ENCODE data around the gene PBX1.

DNA sequence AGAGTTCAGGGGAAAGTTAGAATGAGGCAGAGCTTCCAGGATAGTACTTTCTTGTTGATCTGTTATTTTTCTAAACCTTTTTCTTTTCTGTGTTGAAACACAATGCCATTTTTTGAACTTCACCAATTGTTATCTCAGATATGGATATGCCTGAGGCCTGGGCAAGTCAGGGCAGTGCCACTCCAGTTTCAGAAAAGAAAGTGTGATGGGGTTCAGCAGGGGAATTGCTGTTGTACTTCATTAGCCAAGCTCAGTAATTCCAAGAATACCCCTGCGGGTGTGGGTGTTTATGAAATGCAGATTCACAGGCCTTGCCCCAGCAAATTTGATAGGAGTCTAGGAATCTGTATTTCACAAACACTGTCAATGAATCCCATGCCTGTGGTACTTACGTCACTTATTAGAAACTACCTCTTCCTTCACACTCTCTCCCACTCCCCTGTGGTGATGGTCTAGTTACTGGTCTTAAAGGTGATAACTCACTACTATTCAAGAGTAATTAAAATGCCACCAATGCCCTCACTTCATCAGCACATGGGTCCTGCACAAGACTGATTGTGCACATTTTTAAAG is 142.3 kb downstream of the PBX1 start:
- TF ChIP-seq, protein P1, sequence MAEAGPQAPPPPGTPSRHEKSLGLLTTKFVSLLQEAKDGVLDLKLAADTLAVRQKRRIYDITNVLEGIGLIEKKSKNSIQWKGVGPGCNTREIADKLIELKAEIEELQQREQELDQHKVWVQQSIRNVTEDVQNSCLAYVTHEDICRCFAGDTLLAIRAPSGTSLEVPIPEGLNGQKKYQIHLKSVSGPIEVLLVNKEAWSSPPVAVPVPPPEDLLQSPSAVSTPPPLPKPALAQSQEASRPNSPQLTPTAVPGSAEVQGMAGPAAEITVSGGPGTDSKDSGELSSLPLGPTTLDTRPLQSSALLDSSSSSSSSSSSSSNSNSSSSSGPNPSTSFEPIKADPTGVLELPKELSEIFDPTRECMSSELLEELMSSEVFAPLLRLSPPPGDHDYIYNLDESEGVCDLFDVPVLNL (IDR thresholded peaks at IDR 0.05; ENCODE audit: low read depth, low read length), result no peak
- no peak for TF ChIP-seq YBX1 (IDR thresholded peaks at IDR 0.05)
- no peak for TF ChIP-seq NR2C2 (IDR thresholded peaks at IDR 0.05; ENCODE audit: borderline replicate concordance, control insufficient read depth, insufficient read length, low read depth)
- no peak for TF ChIP-seq BHLHE40 (IDR thresholded peaks at IDR 0.05; ENCODE audit: borderline replicate concordance in 1 of 2, low read depth in 2 of 2, low read length in 1 of 2)
- no peak for TF ChIP-seq SMAD1 (IDR thresholded peaks at IDR 0.05; ENCODE audit: low read depth, partially characterized antibody)
